ENCODE data around the gene ZNF189. TPM values are rescaled to one million over a fixed set of nuclear protein-coding genes. Genes with fewer than 3 reads are reported as not detected.

The ZNF189 gene
- total RNA-seq, 1 experiment from 2014 or later: 15.8 TPM

- Mint-ChIP-seq H3K36me3 (ENCODE audit: insufficient read depth in 1 of 3, low read depth in 3 of 3) (no peaks in the 10 kb centered on the region), H3K27ac (no peak overlapping the region)
Measured at GRCh38 chr9:101429736-101430135, 31.1 kb downstream of the ZNF189 start.

More at GRCh38 chr9:101429736-101430135, 31.1 kb downstream of the ZNF189 start:
- no peak overlapping the region for H3K23ac ChIP-seq (ENCODE audit: insufficient read length, low read depth, low read length)
- Mint-ChIP-seq H3K27me3 (ENCODE audit: low read depth) (peaks cover 1% of the 10 kb centered on the region), H3K9me3 (no peaks in the 10 kb centered on the region), H3K4me1 (no peaks in the 10 kb centered on the region), H3K4me3 (no peak overlapping the region)
- WGBS (ENCODE audit: extremely low coverage, insufficient read length, low lambda C conversion rate): no CpG with 5 or more reads among the region's 7 CpGs
- no peak overlapping the region for H3K14ac ChIP-seq (ENCODE audit: insufficient read depth, low read length)
- no peak for TF ChIP-seq CTCF (conservative IDR thresholded peaks at IDR 0.05)
- H4K20me1 ChIP-seq (ENCODE audit: control insufficient read depth, insufficient read depth, insufficient read length): no peaks in the 10 kb centered on the region
- H3K27ac ChIP-seq (ENCODE audit: insufficient read length, low read depth, low read length): no peak overlapping the region
- no peaks in the 10 kb centered on the region for H3K79me1 ChIP-seq (ENCODE audit: insufficient read depth, low read depth, low read length, poor library complexity, severe bottlenecking)
- H2BK120ac ChIP-seq (ENCODE audit: low read depth, low read length, poor library complexity, severe bottlenecking): no peak overlapping the region
- no peak overlapping the region for H4K91ac ChIP-seq (ENCODE audit: insufficient read length, low read depth, low read length)
- H3T11ph ChIP-seq (ENCODE audit: low read length): no peak overlapping the region
- H3K27me3 ChIP-seq (ENCODE audit: insufficient read depth, low read length): no peaks in the 10 kb centered on the region
- no peaks in the 10 kb centered on the region for H3K9me3 ChIP-seq (ENCODE audit: control insufficient read depth, low read depth, low read length)
- H3K18ac ChIP-seq (ENCODE audit: insufficient read length, low read depth, low read length): no peak overlapping the region
- H3K4me2 ChIP-seq (ENCODE audit: insufficient read depth, insufficient read length, low read length): no peak overlapping the region
- H4K8ac ChIP-seq (replicated peaks; ENCODE audit: insufficient read length, low read depth, low read length): no peak overlapping the region
- H3K4ac ChIP-seq (ENCODE audit: low read depth, low read length): no peak overlapping the region
- no peak overlapping the region for H2BK15ac ChIP-seq (ENCODE audit: low read depth, low read length)
- no peak overlapping the region for H3K9ac ChIP-seq (ENCODE audit: extremely low read depth, insufficient read length, low read length)
- no peak overlapping the region for H2BK20ac ChIP-seq (ENCODE audit: low read depth, low read length, poor library complexity, severe bottlenecking)
- H3K4me1 ChIP-seq (ENCODE audit: insufficient read depth, low read length): no peaks in the 10 kb centered on the region
- DNase-seq: no peak
- H2AK5ac ChIP-seq (ENCODE audit: insufficient read length, low read length): no peak overlapping the region
- H3K79me2 ChIP-seq (ENCODE audit: insufficient read depth, low read length): no peaks in the 10 kb centered on the region
- no peaks in the 10 kb centered on the region for H3K23me2 ChIP-seq (ENCODE audit: insufficient read length, low read depth, low read length, poor library complexity, severe bottlenecking)
- H2BK5ac ChIP-seq (ENCODE audit: insufficient read length, low read length): no peak overlapping the region
- H3K56ac ChIP-seq (ENCODE audit: insufficient read length, low read depth, low read length): no peak overlapping the region
- H2BK12ac ChIP-seq (ENCODE audit: insufficient read length, low read depth, low read length): no peak overlapping the region
- H2AFZ ChIP-seq (ENCODE audit: low read length): no peak overlapping the region
- H4K5ac ChIP-seq (ENCODE audit: insufficient read length, low read depth, low read length): no peak overlapping the region
